GM21717 (cell line): ENCODE measurements around the gene ZNRF2.
"Not testable (repeated sequence)": the region's sequence is repeated elsewhere in the genome, so short reads cannot be mapped to it uniquely, and the experiment has no call there.

Experiments
- ATAC-seq: cut with Tn5 transposase; IDR thresholded peaks from one replicate; pipeline ENCODE4 v1.9.1; 2021; ENCODE audit warnings: mild to moderate bottlenecking, moderate library complexity; ENCODE audit not compliant: unreplicated experiment

The ZNRF2 gene

DNA sequence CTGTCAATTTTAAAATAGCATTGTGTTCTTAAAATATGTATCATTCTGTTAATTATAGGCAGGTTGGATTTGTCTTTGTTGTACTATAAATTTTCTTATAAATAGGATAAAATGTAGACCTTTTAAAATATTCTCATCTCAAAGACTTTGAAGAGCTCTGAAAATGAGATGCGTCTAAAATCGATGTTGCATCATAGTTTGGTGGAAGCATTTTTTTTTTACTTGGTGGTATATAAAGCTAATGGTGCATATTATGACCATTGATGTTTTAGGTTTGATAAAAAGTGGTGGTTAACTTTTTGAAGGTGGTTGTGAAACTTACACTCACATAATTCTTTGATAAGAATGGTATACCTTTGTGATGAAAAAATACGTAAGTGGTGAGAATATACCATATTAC, 69.1 kb downstream of the ZNRF2 start:
- no peak for ATAC-seq

DNA sequence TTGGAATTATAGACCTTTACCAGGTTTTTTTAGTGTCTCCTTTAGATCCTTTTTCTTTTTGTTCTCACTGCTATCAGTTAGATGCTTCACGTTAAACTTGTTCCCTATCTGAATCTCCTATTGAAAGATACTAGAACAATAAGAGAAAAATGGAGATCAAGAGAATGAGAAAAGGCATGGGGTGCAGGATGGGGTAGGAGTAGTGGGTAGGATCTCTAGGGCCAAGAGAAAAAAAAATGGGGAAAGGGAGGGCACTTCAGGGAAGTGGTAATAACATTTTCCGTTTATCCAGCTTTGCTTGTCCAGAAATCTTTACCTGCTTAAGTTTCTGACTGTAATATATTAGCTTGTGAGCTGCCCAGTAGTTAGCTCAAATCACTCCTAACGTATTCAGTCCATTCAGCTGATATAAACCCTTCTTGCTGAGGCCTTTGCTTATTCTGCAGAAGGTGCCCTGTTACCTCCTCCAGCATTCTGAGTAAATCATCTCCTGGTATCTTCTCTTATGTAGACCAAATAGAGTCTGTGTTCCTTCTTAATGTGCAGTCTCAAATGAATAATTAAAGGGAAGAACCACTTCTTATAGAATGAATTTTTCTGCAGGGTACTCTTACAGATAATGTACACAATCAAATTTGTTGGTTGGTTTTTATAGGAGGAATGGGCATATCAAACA, 69.7 kb downstream of the ZNRF2 start:
- no peak for ATAC-seq

DNA sequence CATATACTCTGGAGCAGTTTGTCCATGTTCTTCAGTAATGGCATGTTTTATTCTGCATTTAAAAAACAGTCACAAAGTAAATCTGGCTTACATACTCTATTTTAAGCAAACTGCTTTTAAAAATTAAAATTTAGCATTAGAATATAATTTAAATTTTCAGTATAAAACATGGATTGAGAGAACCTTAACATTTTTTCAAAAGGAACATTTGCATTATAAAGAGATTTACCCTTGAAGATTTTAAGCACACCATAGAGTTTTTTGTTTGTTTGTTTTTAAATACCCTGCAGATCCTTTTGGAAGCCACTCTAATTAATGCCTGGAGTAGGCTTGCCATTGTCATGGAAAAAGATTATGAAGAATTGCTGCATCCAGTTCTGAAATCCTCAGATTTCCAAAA, 70.4 kb downstream of the ZNRF2 start:
- no peak for ATAC-seq

DNA sequence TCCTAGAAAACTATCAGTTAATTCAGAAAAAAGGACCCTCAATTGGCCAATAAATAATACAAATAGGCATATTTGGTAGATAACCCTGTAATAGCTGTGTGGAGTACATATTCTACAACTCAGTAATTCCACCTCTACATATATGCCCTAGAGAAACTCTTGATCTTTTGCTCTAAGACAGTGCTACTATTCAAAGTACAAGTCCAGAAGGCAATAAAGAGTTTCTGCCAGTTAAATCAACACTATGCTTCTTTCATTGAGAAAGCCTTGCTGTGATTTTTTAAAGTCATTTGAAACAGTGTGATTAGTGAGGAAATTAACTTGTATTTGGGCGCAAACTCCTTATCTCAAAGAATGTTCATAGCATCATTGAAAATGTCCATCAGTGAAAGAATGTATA, 75.6 kb downstream of the ZNRF2 start:
- no peak for ATAC-seq

DNA sequence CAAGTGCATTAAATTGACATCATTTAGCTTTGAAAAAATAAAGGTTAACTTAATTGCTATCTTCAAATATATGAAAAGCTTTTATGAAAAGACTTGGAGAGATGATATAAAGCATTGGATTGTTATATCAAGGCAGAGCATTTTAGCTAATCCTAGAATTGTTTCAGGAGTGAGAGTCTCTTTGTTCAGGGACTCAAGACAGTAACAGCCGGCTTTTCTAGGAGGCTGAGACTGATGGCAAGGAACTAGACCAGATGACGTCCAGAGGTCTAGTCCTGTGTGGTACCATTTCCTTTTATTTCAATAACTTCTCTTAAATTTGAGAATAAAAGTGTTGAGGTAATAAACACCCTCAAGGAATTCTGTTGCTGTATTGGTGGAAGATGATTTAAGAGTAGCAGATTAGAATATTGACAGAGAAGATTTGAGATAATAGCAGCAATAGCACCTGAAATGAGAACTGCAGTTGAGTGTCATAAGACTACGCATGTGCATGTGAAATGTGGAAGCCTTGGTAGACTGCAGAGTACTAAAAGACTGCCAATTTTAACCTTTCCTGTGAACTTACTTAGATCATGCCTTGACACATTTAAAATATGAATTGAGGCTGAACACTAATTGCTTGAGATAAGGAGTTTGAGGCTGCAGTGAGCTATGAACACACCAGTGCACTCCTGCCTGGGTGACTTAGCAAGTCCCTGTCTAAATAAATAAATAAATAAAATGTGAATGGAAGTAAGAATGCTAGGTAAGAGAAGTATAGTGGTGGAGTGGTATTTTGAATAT, 79.6 kb downstream of the ZNRF2 start:
- no peak for ATAC-seq

DNA sequence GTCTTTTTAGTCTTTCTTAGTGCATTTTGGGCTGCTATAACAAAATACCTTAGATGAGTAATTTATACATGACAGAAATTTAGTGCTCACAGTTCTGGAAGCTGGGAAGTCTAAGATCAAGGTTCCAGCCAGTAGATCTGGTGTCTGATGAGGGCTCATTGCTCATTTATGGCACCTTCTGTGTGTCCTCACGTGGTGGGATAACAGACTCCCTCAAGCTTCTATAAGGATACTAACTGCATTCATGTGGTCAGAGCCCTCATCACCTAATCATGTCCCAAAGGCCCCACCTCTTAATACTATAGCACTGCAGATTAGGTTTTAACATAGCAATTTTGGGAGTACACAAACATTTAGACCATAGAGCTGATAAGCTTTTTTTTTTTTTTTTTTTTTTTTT, 80.4 kb downstream of the ZNRF2 start:
- no peak for ATAC-seq

DNA sequence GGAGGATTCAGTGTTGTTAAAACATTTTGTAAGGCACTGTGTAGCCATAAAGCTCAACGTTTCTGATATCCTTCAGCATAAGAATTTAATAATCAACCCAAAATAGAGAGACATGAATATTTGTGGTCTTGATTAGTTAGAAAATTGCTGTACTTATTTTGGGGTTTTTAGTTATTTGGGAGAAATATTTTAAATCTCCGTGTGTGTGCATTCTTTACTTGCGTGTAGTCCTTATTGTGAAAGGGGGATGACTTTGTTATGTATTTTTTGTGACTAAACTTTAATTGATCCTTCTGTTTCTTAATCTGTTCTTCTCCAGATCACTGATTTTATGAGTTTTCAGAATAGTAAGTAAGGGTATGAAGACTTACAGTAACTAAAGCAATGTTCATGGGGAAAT, 81.2 kb downstream of the ZNRF2 start:
- no peak for ATAC-seq

DNA sequence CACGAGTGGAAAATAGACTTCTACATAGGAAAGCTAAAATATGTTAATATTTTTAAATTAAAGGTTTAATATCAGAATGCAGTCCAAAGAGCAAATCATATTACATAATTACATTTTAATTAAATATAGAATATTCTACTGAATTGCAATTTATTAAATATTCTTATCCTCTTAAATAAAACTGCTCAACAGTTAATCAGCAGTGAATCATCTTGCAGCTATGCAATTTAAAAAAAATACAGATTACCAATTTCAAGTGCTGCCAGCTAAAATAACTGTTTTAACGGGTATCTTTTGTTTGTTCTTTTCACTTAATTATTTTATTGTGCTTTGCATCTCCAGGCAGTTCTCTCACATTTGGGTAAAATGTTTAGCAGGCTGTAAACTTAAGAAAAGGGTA, 82.2 kb downstream of the ZNRF2 start:
- no peak for ATAC-seq

DNA sequence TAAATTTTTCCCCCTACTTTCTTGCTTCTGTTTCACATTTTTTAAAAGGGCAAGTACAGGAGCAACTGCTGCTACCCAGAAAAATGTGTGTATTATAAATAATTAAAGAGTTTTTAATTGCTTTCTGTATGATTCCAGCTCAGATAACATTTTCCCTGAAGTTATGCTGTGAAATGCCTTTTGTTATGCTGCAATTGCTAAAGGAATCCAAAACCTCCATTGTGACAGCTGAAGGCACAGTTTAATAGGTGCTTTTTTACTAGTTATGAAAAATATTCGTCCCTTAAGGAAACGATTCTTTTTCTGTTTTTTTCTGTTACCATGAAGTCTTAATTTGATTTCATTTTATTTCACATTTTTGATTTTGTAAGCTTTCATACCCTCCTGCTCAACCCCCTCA, 83.2 kb downstream of the ZNRF2 start:
- ATAC-seq: no peak

DNA sequence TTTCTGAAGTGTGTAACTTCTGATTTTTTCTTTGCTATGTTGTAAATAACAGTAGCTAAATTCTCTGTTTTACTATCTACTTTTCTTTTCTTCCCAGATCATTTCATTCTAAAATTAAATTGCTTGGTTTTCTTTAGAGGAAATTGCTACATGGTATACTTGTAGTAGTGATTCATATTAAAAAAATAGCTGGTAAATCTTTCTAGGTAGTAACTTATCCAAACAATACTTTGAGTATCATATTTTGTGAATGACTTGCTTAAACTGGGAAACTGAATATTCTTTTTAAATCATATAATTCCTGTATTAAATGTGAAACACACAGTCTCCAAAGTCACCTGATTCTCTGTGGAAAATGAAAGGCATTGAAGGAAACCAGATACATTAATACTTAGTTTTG, 85.5 kb downstream of the ZNRF2 start:
- ATAC-seq: no peak

DNA sequence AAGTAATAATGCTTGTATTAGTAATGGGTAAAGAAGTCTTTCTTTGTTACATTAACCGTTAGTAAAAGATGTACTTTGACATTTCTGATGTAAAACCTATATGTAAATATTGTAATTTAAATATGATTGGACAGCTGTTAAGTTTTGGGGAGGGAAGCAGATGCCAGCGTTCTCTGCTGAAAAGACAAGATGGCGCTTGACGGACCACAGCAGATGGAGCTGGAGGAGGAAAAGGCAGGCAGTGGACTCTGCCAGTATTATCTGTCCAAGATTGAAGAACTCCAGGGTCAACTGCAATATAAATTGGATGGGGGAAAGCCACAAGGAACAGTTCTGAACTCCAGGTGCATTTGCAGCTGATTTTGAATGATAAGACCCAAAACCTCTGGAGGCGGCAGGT, 86.9 kb downstream of the ZNRF2 start:
- no peak for ATAC-seq

DNA sequence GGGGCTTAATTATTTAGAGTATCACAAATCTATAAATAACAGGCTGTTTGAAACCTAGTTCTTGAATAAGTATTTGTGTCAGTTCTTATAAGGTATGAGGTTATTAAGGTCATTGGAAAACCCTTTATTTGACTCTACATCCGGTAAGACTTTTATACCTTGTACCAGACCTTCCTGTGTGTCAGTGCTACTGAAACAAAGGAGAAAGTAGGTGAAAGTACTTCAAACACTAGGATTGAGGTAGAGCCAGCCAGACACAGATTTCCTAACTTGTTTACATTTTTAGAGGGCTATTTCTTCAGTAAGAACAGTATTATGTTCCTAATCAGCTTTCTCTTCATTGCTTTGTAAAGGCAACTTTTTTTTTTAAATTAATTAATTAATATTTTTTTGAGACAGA, 93.9 kb downstream of the ZNRF2 start:
- ATAC-seq: no peak

DNA sequence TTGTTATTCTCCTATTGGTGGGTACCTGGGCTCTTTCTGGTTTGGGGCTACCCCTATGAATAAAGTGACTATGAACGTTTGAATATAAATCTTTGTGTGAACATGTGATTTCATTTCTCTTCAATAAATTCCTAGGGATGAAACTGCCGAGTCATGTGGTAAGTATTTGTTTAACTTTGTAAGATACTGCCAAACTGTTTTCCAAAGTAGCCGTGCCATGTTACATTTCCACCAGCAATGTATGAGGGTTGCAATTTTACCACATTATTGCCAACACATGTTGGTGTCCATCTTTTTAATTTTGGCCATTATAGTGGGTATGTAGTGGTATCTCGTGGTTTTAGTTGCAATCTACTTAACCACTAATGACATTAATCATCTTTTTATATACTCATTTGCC, 94.7 kb downstream of the ZNRF2 start:
- ATAC-seq: no peak

DNA sequence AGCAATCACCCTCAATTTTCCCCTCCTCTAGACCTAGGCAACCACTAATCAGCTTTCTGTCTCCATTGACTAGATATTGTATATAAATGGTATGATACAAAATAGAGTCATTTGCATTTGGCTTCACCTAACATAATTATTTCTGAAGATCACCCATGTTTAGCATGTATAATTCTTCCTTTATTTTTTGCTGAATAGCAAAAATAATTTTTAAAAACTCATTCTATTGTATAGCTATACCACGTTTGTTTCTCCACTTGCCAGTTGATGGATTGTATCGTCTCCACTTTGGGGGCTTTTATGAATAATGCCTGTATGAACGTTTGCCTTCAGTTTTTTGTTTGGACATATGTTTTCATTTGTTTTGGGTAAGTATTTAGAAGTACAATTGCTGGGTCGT, 95.3 kb downstream of the ZNRF2 start:
- ATAC-seq: no peak

DNA sequence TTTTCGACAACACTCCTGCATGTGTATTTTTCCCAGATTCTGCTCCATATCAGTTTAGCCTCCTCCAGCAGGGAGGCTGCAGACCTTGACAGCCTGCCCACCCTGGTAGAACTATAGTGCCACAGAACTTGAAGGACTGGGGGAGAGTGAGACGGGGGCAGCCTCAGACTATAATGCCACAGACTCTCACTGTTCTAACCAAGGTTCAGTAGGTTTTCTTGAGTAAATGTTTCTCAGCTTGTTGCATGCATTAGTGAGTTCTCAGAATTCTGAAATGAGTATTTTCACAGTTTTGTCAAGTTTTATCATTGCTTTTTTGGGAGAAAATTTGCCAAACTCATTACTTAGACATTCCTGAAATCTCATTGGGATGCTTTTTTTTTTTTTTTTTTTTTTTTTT, 95.9 kb downstream of the ZNRF2 start:
- ATAC-seq: no peak

DNA sequence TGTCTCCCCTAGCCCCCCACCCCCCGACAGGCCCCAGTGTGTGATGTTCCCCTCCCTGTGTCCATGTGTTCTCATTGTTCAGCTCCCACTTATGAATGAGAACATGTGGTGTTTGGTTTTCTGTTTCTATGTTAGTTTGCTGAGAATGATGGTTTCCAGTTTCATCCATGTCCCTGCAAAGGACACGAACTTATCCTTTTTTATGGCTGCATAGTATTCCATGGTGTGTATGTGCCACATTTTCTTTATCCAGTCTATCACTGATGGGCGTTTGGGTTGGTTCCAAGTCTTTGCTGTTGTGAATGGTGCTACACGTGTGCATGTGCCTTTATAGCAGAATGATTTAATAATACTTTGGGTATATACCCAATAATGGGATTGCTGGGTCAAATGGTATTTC, 96.4 kb downstream of the ZNRF2 start:
- not testable (repeated sequence) for ATAC-seq

DNA sequence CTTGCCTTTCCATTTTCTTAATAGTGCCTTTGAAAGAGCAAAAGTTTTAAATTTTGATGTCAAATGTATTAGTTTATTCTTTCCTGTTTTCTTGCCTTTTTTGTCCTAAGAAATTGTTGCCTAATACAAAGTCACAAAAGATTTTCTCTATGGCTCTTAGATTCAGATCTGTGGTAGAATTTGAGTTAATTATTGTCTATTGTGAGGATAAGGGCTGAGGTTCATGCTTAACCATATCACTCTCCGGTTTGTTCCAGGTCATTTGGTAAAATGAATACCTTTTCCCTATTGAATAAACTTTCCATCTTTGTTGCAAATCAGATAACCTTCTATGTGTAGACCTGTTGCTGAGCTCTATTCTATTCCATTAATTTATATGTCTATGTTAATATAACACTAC, 98.2 kb downstream of the ZNRF2 start:
- no peak for ATAC-seq

DNA sequence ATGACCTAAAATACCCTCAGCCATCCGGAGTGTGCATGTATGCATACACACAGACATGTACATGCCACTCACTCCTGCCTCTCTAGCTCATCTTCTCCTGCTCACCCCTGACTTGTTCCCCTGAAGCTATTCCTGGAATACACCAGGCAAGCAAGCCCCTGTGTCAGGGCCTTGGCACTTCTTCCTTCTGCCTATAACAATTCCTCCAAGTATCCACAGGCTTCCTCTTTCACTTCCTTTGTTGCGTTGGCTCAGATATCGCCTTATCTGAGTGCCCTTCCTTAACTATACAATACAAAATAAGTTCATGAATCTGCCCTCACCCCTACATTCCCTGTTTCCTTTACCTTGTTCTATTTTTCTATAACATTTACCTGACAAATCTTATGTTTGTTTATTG, 105.4 kb downstream of the ZNRF2 start:
- ATAC-seq: no peak

DNA sequence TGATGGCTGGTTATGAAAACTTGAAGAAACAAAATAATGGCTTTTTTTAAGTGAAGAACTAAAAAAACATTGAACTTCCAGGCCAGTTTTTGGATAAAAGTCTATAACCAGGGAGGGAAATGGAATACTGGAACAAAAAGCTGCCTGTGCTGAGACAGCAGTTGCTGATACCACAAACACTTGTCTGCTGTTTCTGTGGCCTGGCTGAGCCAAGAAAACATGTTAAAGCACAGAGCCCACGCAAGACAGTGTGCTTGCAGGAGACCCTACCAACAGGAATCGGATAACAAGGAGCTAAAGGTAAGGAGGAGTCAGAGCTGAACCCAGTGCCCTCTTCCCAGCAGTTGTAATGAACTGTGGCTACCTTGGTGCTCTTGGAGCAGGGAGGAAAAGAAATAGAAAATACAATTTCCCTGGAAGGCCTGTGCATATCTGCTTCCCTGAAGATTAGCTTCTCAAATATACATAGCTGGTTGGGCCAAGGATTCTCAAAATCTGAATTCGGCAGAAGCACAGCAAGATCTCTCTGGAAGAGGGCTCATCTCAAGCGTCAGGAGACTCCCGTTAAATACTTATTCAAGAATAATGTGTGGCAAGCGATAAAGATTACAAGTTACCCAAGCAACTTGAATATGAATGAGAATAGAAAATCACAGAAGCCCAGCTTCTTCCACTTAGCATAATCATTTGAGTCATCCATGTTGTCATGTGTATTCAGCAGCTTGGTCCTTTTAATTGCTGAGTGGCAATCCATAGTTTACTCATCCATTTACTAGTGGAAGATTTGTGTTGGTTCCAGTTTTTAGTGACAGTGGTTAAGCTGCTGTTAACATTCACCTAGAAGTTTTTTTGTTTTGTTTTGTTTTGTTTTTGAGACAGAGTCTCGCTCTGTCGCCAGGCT, 106.6 kb downstream of the ZNRF2 start:
- no peak for ATAC-seq

DNA sequence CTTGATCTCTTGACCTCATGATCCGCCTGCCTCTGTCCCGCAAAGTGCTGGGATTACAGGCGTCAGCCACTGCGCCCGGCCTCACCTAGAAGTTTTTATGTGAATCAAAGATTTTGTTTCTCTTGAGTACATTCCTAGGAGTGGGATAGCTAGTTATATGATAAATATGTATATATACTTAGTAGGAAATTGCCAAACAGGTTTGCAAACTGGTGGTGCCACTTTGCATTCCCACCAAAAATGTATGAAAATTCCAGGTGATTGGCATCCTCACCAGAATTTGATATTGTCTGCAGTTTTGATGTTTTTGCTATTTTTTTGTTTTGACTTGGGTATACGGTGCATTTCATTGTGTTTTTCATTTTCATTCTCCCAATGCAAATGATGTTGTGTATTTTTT, 107.4 kb downstream of the ZNRF2 start:
- ATAC-seq: no peak

DNA sequence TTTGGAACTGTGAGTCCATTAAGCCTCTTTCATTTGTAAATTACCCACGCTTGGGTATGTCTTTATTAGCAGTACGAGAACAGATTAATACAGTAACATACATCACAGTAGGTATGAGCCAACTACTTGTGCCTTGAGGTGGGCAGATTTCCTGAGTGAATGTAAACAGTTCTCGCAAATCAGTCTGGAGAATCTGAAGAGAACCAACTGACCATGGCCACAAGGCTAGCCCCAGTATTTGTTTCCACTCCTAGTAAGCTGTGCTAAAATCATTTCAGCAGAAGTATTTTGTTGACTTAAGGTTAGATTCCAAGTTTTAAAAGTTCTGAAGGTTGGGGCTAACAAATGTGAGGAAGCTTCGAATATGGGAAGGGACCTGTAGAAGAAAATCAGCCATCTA, 111.3 kb downstream of the ZNRF2 start:
- ATAC-seq: no peak

DNA sequence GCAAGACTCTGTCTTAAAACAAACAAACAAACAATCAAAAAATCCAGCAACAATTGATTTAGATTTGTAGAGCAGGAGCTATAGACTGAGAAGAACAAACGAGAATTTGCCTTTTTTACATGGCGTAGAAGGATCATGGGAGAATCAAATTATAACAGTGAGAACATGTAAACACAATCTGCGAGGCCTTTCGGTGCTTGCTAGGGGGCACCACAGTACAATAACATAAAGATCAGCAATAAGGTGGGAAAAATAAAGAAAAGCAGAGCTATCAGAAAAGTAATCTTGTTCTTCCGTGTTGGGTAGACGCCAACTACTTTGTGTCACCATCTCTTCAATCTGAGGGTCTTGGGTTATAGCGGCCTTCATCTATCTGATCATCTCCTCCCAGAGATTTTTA, 112.0 kb downstream of the ZNRF2 start:
- no peak for ATAC-seq
